GM12891 (cell line): ENCODE measurements around the gene JMY.

Experiments used
- PAX5 ChIP-seq: IDR thresholded peaks from 2 replicates; pipeline ENCODE4 v1.6.1; 2011; ENCODE audit warnings: low read length, moderate library complexity, mild to moderate bottlenecking; ENCODE audit not compliant: insufficient read depth, severe bottlenecking
- POLR2A ChIP-seq: IDR thresholded peaks from 2 replicates; pipeline ENCODE4 v1.6.1; 2011; ENCODE audit warnings: low read depth, low read length, control low read depth
- POLR2AphosphoS5 ChIP-seq: IDR thresholded peaks from 2 replicates; pipeline ENCODE4 v1.6.1; 2011; ENCODE audit warnings: low read depth, low read length, control low read depth
- SPI1 ChIP-seq: IDR thresholded peaks from 2 replicates; pipeline ENCODE4 v1.6.1; 2011; ENCODE audit warnings: low read depth, low read length, control low read depth
- TAF1 ChIP-seq: IDR thresholded peaks from 2 replicates; pipeline ENCODE4 v1.6.1; 2011; ENCODE audit warnings: low read depth, low read length, control low read depth

DNA sequence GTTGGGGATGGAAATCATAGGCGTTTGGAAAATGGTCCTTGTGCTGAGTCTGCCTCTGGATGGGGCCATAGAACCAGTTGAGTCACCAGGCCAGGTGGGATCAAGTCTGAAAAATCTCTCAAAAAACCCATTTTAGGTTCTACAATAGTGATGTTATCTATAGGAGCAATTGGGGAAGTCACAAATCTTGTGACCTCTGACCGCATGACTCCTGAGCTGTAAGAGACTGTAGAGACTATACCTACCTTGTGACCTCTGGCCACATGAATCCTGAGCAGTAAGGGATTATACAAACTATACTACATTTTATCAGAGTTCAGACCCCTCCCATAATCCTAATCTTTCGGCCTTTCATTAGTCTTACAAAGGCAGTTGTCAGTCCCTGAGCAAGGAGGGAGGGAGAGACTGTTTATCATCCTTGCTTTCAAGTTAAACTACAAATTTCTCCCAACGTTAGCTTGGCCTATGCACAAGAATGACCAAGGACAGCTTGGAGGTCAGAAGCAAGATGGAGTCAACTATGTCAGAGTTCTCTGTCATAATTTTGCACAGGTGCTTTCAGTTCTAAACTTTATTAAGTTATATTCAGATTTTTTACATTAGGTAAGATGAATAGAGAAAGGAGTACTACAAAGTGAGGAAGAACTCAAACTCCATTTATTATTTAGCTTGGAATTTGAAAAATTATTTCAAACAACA, 11.5 kb upstream of the JMY start:
- TF ChIP-seq POLR2A (no peak), POLR2AphosphoS5 (no peak), TAF1 (no peak), PAX5 (no peak), SPI1 (no peak)
